Suprapubic skin (tissue), 3 donors: ENCODE data around the gene DTNBP1.

Experiments used
- POLR2A ChIP-seq, 2 donors: fragments of 450-650 bp; IDR thresholded peaks; one replicate each; pipeline ENCODE4 v1.6.1; 2017; ENCODE audit warnings: antibody characterized with exemption in 2 of 2, mild to moderate bottlenecking in 2 of 2, moderate library complexity in 2 of 2
- TF ChIP-seq, protein P1 (sequence below), 2 donors: fragments of 200-600 bp in 1 of 2; fragments of 450-650 bp in 1 of 2; sonication (generic) in 1 of 2; IDR thresholded peaks; one replicate each; pipeline ENCODE4 v1.5.1; 2016 to 2019; ENCODE audit warnings: antibody characterized with exemption in 2 of 2, mild to moderate bottlenecking in 1 of 2, moderate library complexity in 1 of 2

DNA sequence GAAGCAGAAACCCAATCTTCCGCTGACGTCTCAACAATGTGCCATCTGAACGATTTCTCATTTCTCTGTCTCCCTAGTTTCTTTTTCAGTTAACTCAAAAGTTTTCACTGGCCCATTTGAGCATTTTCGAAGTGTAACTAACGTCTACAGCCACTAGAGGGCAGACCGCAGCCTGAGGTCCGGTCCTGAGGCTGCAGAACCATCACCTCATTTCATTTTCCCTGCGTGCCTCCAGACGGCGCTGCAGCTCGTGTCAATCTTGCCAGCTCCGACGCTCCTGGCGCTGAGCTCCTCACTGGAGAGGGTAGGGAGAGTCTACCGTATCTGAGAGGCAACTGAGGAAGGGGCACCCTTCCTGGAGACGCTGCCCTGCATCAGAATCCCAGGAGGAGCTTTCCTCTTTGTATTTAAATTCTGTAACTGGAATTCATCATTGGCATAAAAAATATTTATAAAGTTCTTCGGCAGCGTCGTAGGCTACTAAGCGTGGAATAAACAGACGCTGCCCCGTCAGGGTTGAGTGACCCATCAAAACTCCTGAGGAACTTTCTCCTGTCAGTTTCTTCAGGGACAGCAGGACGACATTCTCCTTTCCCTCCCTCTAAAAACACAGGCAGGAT lies 28.5 kb upstream of the DTNBP1 start:
- TF ChIP-seq, protein P1, sequence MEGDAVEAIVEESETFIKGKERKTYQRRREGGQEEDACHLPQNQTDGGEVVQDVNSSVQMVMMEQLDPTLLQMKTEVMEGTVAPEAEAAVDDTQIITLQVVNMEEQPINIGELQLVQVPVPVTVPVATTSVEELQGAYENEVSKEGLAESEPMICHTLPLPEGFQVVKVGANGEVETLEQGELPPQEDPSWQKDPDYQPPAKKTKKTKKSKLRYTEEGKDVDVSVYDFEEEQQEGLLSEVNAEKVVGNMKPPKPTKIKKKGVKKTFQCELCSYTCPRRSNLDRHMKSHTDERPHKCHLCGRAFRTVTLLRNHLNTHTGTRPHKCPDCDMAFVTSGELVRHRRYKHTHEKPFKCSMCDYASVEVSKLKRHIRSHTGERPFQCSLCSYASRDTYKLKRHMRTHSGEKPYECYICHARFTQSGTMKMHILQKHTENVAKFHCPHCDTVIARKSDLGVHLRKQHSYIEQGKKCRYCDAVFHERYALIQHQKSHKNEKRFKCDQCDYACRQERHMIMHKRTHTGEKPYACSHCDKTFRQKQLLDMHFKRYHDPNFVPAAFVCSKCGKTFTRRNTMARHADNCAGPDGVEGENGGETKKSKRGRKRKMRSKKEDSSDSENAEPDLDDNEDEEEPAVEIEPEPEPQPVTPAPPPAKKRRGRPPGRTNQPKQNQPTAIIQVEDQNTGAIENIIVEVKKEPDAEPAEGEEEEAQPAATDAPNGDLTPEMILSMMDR (IDR thresholded peaks at IDR 0.05): peak; percentile 96 to 100
- TF ChIP-seq POLR2A (IDR thresholded peaks at IDR 0.05): no peak
